ENCODE results near the gene RPRD1B. TPM values are rescaled to one million over a fixed set of nuclear protein-coding genes. Genes with fewer than 3 reads are reported as not detected.

The RPRD1B gene, protein sequence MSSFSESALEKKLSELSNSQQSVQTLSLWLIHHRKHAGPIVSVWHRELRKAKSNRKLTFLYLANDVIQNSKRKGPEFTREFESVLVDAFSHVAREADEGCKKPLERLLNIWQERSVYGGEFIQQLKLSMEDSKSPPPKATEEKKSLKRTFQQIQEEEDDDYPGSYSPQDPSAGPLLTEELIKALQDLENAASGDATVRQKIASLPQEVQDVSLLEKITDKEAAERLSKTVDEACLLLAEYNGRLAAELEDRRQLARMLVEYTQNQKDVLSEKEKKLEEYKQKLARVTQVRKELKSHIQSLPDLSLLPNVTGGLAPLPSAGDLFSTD
- total RNA-seq (10 to 100 TPM; 41.9 to 48.1 TPM), polyA plus RNA-seq (1 to 10 TPM; 2.9 to 4.9 (median 4.0) TPM), total RNA-seq (25.1 to 50.8 (median 43.1) reads per million in 6 experiments)

DNA sequence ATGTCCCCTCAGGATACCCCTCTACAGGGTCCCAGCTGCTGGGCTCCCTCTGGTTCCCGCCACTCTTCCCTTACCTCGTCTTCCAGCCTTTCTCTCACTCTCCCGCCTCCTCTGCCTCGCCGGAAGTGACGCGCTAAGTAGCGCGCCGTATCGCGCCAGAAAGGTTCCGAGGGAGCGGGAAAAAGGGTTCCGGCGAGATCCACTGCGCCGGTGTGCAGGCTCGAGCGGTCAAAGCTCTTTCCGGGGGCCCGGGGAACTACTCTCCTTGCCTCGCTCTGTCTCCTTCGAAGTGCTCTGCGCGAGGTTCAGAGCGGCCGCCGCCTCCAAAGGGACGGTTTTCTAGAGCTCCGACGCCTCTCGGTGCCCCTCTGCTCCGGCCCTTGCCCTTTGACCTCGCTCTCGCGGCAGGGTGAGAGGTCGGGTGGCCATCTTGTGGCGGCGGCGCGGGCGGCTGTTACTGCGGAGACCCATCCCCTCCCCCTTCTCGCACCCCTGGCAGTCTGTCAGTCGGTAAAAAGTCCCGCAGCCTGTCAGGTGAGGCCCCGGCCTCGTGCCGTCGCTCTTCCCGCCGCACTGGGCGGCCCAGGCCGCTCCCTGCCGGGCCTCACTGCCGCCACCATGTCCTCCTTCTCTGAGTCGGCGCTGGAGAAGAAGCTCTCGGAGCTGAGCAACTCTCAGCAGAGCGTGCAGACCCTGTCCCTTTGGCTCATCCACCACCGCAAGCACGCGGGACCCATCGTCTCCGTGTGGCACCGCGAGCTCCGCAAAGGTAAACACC, at the start of gene RPRD1B, which contains the start of gene TTI1:
TSS of gene RPRD1B (plus strand) at position 417 of the 778 bp plus-strand sequence. CDS start at position 619, 202 bp downstream.
TSS of gene TTI1 (minus strand) at position 127 of the 778 bp plus-strand sequence. CDS start 19,640 bp downstream, outside the sequence.
- Mint-ChIP-seq H3K4me1 (peaks cover 34 to 86% (median 78%) of the 10 kb centered on the region in 4 donors), H3K9me3 (no peaks in the 10 kb centered on the region), H3K27ac (peak within 1 kb of the TSS; percentile 95 to 99 (median 99)), H3K36me3 (peaks cover 0 to 34% (median 0%) of the 10 kb centered on the region in 3 donors), H3K27me3 (no peaks in the 10 kb centered on the region), H3K4me3 (peak within 1 kb of the TSS; percentile 90 to 99 (median 97))
- DNase-seq (peak; percentile 79 to 95 (median 88)), ATAC-seq (peak; percentile 84 to 85)
- POLR2A ChIA-PET = interaction anchor here (0.6 to 2.0 kb wide), 9 partner anchors 11 to 1024 kb away, joined by 3 to 8 read pairs (median 4); partner anchors contain the start of gene RALGAPB

DNA sequence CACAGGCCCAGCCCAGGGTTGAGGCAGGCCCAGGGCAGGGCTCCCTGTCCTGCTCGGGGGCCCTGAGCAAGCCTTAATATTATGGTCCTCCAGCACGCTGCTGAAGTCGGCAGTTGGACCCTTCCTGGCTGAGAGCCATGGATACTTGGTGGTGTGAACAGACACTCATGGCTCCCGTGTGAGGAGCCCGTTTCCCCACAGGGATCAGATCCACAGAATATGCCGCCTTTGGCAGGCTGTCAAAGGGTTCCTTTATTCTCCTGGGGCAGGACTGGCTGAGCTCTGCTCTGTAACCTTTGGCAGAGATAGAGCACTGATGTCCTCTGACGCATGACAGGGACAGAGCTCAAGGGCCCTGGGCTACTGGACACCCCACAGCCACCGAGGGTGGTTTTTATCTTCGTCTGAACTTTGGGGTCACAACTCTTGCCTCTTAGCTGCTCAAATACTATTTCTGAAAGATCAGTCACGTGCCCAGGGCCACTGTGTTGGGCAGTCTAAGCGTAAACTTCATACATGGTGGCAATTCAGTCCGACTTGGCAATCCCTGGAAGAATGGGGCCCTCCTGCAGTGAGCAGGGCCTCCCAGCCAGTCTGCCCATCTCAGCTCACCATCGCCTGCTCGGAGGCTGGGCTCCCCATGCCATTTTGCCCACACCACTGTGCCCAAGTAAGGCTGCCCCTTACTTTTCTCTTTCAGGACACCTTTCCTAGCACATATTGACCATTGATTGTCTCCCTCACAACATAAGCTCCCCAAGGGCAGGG, 49.3 kb upstream of the RPRD1B start:
- H3K27me3 Mint-ChIP-seq = no peaks in the 10 kb centered on the region
- H3K9me3 Mint-ChIP-seq = no peaks in the 10 kb centered on the region
- DNase-seq = no peak
- POLR2A ChIA-PET = no interaction called here
- H3K4me1 Mint-ChIP-seq = peaks cover 0 to 3% (median 1%) of the 10 kb centered on the region in 4 donors
- H3K36me3 Mint-ChIP-seq = peaks cover 0 to 75% (median 31%) of the 10 kb centered on the region in 3 donors
- ATAC-seq = no peak
- peak overlapping the region in 1 of 10 donors; percentile 59 for H3K27ac Mint-ChIP-seq
- no peak overlapping the region for H3K4me3 Mint-ChIP-seq

DNA sequence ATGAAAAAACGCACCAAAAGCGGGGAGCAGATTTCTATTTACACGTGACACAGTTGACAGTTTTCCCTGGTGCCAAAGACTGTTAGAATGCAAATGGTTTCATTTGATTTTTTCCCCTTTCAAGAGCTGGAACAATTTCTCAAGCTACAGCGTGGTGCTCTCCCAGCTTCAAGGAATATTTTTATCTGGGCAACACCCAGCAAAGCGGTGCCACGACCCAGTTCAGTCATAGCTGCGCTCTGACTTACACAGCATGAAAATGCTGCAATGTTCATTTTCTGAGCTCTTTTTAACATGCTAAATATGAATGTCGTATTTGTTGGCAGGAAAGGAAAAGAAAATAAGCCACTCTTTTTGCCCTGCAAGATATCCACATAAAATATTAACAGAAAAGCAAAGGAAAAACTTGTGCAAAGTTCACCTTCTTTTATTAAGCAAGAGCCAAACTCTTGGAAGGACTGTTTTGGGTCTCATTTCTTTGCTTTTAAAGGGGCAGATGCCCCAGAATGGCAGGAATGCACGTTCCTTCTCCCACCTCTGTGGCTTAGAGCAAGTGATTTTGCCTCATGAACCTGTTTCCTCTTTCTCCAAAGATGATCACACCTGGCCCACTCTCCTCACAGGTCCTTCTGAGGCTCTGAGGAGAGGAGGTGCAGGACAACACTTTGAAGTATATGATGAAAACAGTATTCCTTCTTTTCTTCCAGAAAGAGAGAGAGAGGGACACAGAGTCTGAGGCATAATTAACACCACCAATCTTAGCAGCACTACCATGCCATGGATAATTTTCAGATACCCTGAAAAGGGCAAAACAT, 47.3 kb upstream of the RPRD1B start:
- H3K36me3 Mint-ChIP-seq = peaks cover 0 to 85% (median 34%) of the 10 kb centered on the region in 3 donors
- no peaks in the 10 kb centered on the region for H3K27me3 Mint-ChIP-seq
- no peaks in the 10 kb centered on the region for H3K9me3 Mint-ChIP-seq
- peaks cover 9 to 19% (median 18%) of the 10 kb centered on the region in 4 donors for H3K4me1 Mint-ChIP-seq
- no peak for ATAC-seq
- DNase-seq = no peak
- no peak overlapping the region for H3K27ac Mint-ChIP-seq
- H3K4me3 Mint-ChIP-seq = no peak overlapping the region
- POLR2A ChIA-PET = no interaction called here

DNA sequence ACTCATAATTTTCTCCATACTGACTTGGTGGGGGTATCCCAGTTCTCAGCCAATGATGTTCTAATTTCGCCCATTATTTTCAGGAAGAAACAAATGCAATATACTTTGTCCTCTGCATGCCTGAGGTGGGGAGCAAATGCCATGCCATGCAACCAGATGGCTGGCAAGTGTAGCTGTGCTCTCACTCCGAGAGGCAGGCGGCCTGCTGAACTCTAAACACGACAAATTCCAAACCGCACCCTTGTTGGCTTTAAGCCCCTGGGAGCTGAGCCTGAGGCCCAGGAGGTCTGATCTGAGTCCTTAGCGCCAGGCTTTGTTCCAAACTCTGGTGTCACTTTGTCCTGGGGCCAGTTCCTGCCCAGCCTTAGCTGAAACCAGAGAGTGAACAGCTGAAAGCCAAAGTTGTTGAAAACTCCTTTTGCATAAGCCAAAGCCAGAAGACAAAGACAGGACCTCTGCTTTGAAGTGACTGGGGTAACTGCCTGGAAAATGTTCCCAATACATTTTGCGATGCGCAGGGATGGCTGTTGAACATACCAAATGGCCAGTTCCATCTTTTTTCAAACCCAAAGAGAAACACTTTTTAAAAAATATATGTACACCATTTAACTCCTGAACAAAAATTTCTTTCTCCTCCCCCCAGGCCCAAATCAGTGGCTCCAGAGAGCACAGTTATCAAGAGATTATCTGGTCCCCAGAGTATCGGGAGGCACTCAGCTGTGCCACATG, 46.5 kb upstream of the RPRD1B start:
- DNase-seq (no peak), ATAC-seq (no peak)
- POLR2A ChIA-PET = no interaction called here
- H3K4me3 Mint-ChIP-seq = no peak overlapping the region
- no peaks in the 10 kb centered on the region for H3K9me3 Mint-ChIP-seq
- H3K4me1 Mint-ChIP-seq = peaks cover 9 to 25% (median 21%) of the 10 kb centered on the region in 4 donors
- peaks cover 0 to 84% (median 31%) of the 10 kb centered on the region in 3 donors for H3K36me3 Mint-ChIP-seq
- H3K27ac Mint-ChIP-seq = peak overlapping the region in 1 of 10 donors; percentile 13
- H3K27me3 Mint-ChIP-seq = no peaks in the 10 kb centered on the region

DNA sequence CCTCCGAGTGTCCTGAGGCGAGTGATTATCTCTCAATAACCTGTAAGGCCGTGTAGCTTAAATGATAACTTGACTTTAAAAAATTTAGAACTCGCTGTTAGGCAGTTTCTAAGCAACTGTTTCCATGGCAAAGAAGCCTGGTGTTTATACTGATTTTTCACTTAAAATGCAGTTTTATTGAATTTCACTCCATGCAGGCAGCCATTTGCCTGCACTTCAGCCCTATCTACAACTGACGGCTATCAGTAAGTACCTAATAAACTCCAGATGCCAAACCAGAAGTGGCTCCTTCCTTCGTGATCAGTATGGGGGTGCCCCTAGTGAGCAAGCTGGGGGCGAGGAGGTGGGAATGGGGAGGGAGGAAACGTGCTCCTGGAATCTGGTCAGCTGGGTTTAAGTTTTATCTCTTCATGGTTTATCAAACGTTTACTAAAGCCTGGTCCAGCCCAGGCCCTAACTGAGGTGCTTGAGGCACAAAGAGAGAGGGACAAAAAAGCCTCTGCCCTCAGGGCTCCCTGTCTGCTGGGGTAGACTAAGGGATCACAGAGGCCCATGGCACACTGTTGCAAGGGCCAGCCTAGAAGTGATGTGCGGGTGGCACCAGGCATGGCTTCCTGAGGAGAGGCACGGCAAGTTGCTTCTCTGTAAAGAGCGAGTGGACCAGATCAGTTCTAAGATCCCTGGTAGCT, 45.8 kb upstream of the RPRD1B start:
- peaks cover 9 to 26% (median 21%) of the 10 kb centered on the region in 4 donors for H3K4me1 Mint-ChIP-seq
- no peak overlapping the region for H3K4me3 Mint-ChIP-seq
- H3K9me3 Mint-ChIP-seq = no peaks in the 10 kb centered on the region
- peaks cover 0 to 77% (median 25%) of the 10 kb centered on the region in 3 donors for H3K36me3 Mint-ChIP-seq
- H3K27ac Mint-ChIP-seq = no peak overlapping the region
- H3K27me3 Mint-ChIP-seq = no peaks in the 10 kb centered on the region
- DNase-seq (no peak), ATAC-seq (no peak)
- POLR2A ChIA-PET = no interaction called here

DNA sequence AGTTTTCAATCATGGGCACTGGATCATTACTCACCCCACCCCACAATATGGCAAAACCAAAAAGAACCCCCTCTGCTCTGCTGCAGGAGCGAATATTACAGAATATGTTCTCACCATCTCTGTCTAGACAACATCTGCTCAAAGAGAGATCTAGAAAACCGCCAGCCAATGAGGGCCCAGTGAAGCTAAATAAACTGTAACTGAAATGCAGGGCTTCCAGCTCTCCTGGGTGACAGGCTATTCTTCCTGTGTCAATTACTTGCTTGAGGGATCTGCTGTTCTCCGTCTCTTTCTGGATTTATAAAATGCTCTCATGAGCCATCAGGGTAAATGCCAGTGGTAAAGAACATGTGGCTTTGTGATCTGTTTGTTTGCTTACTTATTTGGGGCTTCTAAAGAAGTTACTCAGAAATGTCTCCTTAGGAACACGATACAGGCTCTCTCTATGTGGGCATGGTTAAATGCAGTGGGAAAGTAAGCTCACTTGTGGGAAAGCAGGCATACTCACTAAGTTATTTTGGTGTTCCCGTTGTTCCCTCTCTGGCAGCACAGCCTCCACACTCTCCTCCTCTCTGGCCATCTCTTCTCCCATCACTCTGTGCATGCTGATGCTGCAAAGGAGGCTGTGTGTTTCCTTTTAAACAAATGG, 45.1 kb upstream of the RPRD1B start:
- Mint-ChIP-seq H3K4me1 (peaks cover 9 to 28% (median 21%) of the 10 kb centered on the region in 4 donors), H3K36me3 (peaks cover 0 to 71% (median 20%) of the 10 kb centered on the region in 3 donors), H3K9me3 (no peaks in the 10 kb centered on the region), H3K27ac (peak overlapping the region in 3 of 10 donors; percentile 20 to 78 (median 48)), H3K27me3 (no peaks in the 10 kb centered on the region), H3K4me3 (no peak overlapping the region)
- ATAC-seq (no peak), DNase-seq (no peak)
- POLR2A ChIA-PET = no interaction called here

DNA sequence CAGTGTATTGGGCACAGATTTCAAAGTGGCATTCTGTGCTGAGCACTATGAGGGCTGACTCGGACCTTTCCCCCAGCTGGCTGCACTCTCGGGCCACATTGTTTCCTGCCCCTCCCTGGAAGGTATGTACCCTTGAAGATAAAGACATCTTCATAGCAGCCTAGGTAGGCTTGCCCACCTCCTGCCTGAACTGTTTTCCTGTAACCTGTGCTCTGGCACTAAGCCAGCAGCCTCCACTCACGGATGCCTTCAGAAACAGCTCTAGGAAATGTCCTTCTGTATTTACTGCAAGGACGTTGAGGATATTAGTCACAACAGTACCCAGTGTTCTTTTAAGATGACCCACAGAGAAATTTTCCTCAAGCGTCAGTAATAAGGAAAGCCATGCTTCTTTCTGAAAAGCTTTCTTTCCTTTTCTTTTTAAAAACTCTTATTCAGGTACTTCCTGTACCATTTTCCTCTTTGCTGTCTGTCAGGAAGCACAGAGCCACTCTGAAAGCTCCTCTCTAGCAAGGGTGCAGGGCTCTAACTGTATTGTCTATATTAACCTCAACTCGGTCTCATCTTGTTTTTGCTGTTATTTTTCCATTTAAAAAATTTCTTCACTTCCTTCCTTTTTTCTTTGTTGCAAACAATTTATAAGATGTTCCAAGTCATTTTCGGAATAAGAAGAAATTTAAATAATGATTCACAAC, 43.8 kb upstream of the RPRD1B start:
- DNase-seq (no peak), ATAC-seq (no peak)
- Mint-ChIP-seq H3K27ac (peak overlapping the region in 9 of 10 donors; percentile 18 to 85 (median 71)), H3K9me3 (no peaks in the 10 kb centered on the region), H3K4me1 (peaks cover 9 to 31% (median 21%) of the 10 kb centered on the region in 4 donors), H3K4me3 (peak overlapping the region in 4 of 10 donors; percentile 30 to 56 (median 40)), H3K36me3 (peaks cover 2 to 67% (median 24%) of the 10 kb centered on the region in 3 donors), H3K27me3 (no peaks in the 10 kb centered on the region)
- POLR2A ChIA-PET = no interaction called here

DNA sequence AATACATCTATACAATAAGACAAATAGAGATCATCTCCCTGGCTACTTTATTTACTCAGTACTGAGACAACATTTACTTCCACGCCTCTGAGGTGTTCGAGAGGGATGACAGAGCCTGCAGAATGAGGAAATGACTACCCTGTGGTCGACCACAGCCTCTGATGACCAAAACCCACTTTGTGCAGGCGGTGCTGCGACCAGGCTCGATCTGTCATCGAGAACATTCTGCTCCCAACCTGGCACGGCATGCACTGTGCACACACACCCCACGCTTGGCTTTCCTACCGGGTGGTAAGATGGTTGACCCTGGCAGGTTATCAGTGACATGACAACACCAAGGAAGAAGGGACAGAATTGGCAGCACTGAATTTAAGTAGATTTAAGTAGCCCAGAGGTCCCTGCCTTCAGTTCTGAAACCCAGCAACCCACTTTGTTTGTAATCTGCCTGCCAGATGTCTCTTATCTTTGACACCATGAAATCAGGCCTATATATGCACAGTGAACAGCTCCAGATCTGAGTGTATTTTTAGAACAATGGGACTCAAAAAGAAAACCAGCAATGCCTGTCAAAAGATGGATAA, 42.9 kb upstream of the RPRD1B start:
- POLR2A ChIA-PET = no interaction called here
- peak overlapping the region in 2 of 10 donors; percentile 42 to 67 for H3K4me3 Mint-ChIP-seq
- peaks cover 6 to 66% (median 28%) of the 10 kb centered on the region in 3 donors for H3K36me3 Mint-ChIP-seq
- peak in 6 of 10 donors; percentile 11 to 34 (median 22) for DNase-seq
- H3K9me3 Mint-ChIP-seq = no peaks in the 10 kb centered on the region
- no peaks in the 10 kb centered on the region for H3K27me3 Mint-ChIP-seq
- peaks cover 8 to 31% (median 21%) of the 10 kb centered on the region in 4 donors for H3K4me1 Mint-ChIP-seq
- ATAC-seq = peak in 1 of 2 donors; percentile 87
- H3K27ac Mint-ChIP-seq = peak overlapping the region; percentile 37 to 89 (median 80)

DNA sequence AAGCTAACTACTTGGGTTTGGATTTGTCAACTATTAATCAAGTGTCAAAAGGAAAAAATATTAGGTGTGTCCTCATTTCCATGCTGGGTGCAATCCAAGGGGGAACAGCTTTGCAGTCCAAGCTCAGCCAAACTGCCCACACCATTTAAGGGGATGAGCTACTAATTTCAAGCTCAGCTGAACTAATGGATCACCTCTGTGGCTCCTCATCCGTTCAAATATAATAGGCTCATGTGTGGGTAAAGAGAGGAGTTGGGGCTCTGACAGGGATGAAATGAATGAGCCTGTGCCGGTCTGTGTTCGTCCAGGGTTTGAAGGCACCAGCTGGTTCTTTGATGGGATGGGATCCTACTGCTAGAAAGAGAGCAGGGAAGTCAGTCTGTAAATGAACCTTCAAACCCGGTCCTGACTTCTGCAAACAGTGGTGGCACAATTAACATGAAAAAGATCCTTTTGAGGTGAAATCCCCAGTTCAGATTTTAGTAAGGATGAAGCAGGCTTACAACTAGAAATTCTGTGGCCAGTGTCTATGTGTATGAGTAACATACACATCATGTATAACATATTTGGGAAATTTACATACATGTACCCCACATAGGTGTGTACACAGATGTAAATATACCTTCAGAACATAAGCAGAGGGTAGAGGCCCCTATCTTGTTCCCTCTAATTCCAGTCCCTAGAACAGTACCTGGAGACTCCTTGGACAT, 42.2 kb upstream of the RPRD1B start:
- Mint-ChIP-seq H3K27ac (peak overlapping the region in 9 of 10 donors; percentile 14 to 85 (median 65)), H3K36me3 (peaks cover 6 to 67% (median 31%) of the 10 kb centered on the region in 3 donors), H3K9me3 (no peaks in the 10 kb centered on the region), H3K27me3 (no peaks in the 10 kb centered on the region), H3K4me3 (peak overlapping the region in 1 of 10 donors; percentile 67), H3K4me1 (peaks cover 8 to 31% (median 21%) of the 10 kb centered on the region in 4 donors)
- DNase-seq (no peak), ATAC-seq (no peak)
- POLR2A ChIA-PET = no interaction called here
